Thoracic aorta (tissue), 2 donors: ENCODE data around the gene TMEM115. TPM values are rescaled to one million over a fixed set of nuclear protein-coding genes. Genes with fewer than 3 reads are reported as not detected.

Source experiments
- ATAC-seq: fragments of 150-250 bp; one replicate; pipeline ENCODE4 v1.8.0; 2017; ENCODE audit warnings: low read depth; ENCODE audit not compliant: insufficient number of reproducible peaks, low FRiP score
- DNase-seq: peaks from one replicate; pipeline ENCODE4 v3.0.0-alpha.2; 2020; ENCODE audit warnings: low spot score
- H3K27ac ChIP-seq, 2 donors: fragments of 200-600 bp; sonication (generic); 1 replicate in 1 of 2; 2 replicates in 1 of 2; pipeline ENCODE4 v1.5.1; 2016; ENCODE audit warnings: mild to moderate bottlenecking in 2 of 2, moderate library complexity in 2 of 2
- H3K27me3 ChIP-seq: fragments of 200-600 bp; sonication (generic); replicated peaks from 2 replicates; pipeline ENCODE4 v1.6.0; 2016; ENCODE audit warnings: mild to moderate bottlenecking; ENCODE audit not compliant: insufficient read depth
- H3K36me3 ChIP-seq: fragments of 200-600 bp; sonication (generic); one replicate; pipeline ENCODE4 v1.5.1; 2016
- H3K4me1 ChIP-seq, 2 donors: fragments of 200-600 bp; sonication (generic); 1 replicate in 1 of 2; 2 replicates in 1 of 2; pipeline versions ENCODE4 v1.5.1 to v1.6.0; 2016; ENCODE audit warnings: low read depth in 2 of 2, mild to moderate bottlenecking in 1 of 2; ENCODE audit not compliant: control insufficient read depth in 1 of 2
- H3K4me3 ChIP-seq: fragments of 200-600 bp; sonication (generic); 2 replicates; pipeline ENCODE4 v1.5.1; 2016; ENCODE audit warnings: mild to moderate bottlenecking
- H3K9me3 ChIP-seq: fragments of 200-600 bp; sonication (generic); 2 replicates; pipeline ENCODE4 v1.5.1; 2016
- total RNA-seq, 2 donors: library from RNA; depleted of rRNA; stranded (reverse); fragments of >200 nt; gene quantifications; one replicate each; pipeline versions ENCODE4 v1.1.0 to v1.2.3, GENCODE V29; 2016
- TF ChIP-seq, protein P1 (sequence below): fragments of 200-600 bp; sonication (generic); IDR thresholded peaks from one replicate; pipeline ENCODE4 v1.5.1; 2019; ENCODE audit warnings: antibody characterized with exemption

Gene TMEM115
- total RNA-seq, 2 donors from 2014 or later: 55.0 to 57.7 TPM

- no peaks in the 10 kb centered on the region for H3K27me3 ChIP-seq
- no peak for ATAC-seq
- no peak overlapping the region for H3K4me3 ChIP-seq
- no peak overlapping the region for H3K27ac ChIP-seq
- no peak for DNase-seq
- TF ChIP-seq, protein P1, sequence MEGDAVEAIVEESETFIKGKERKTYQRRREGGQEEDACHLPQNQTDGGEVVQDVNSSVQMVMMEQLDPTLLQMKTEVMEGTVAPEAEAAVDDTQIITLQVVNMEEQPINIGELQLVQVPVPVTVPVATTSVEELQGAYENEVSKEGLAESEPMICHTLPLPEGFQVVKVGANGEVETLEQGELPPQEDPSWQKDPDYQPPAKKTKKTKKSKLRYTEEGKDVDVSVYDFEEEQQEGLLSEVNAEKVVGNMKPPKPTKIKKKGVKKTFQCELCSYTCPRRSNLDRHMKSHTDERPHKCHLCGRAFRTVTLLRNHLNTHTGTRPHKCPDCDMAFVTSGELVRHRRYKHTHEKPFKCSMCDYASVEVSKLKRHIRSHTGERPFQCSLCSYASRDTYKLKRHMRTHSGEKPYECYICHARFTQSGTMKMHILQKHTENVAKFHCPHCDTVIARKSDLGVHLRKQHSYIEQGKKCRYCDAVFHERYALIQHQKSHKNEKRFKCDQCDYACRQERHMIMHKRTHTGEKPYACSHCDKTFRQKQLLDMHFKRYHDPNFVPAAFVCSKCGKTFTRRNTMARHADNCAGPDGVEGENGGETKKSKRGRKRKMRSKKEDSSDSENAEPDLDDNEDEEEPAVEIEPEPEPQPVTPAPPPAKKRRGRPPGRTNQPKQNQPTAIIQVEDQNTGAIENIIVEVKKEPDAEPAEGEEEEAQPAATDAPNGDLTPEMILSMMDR: no peak
- no peaks in the 10 kb centered on the region for H3K9me3 ChIP-seq
- H3K36me3 ChIP-seq: no peaks in the 10 kb centered on the region
- H3K4me1 ChIP-seq: no peaks in the 10 kb centered on the region
These were observed 13.0 kb upstream of the TMEM115 start for GRCh38 chr3:50372349-50372748.

DNA sequence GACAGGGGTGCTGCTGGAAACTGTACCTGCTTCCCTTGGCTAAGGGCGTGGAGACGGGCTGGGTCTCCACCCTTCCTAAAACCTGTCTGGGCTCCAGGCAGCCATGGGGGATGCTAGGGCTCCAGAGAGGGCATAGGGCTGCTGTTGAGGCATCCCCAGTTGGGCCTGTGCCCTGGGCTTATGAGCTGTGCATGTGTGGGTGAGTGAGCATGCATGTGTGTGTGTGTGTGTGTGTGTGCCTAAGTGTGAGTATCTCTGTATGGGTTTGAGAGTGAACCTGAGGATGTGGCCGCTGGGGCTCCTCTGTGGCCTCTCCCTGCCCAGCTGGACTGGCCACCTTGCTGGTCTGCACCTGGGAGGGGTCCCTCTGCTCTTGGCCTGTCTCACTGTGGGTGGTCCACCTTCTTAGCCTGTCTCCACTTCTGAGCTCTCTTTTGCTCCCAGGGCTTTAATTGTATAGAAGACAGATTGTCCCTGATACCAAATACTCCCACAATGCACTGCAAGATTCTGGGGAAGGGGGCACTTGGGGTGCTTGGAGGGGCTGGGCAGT is 11.9 kb upstream of the TMEM115 start:
- Histone ChIP-seq H3K4me1 (peaks cover 0 to 3% of the 10 kb centered on the region in 2 donors), H3K36me3 (no peaks in the 10 kb centered on the region), H3K27me3 (no peaks in the 10 kb centered on the region), H3K9me3 (no peaks in the 10 kb centered on the region), H3K27ac (no peak overlapping the region), H3K4me3 (no peak overlapping the region)
- DNase-seq (no peak), ATAC-seq (no peak)
- TF ChIP-seq, protein P1: no peak

DNA sequence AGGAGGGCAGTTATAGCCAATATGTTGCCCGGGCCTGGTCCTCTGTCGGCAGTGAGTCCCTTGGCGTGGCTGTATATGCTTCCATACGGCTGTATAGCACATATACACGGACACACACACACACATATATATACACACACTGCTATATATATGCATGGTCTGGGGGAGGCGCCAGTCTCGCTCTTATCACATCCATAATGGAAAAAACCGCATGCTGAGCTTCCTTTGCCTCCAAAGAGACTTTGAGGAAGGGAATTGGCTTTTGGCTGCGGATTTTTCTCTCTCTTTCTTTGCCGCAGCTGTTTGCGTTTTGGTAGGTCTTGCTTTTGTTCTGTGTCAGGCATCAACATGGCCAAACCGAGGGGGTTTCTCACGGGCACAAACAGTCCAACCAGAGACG is 11.3 kb upstream of the TMEM115 start:
- TF ChIP-seq, protein P1: no peak
- Histone ChIP-seq H3K27ac (no peak overlapping the region), H3K4me3 (no peak overlapping the region), H3K27me3 (no peaks in the 10 kb centered on the region), H3K36me3 (no peaks in the 10 kb centered on the region), H3K9me3 (no peaks in the 10 kb centered on the region), H3K4me1 (peaks cover 0 to 10% of the 10 kb centered on the region in 2 donors)
- ATAC-seq (no peak), DNase-seq (no peak)

- ATAC-seq (no peak), DNase-seq (no peak)
- no peaks in the 10 kb centered on the region for H3K36me3 ChIP-seq
- no peak overlapping the region for H3K27ac ChIP-seq
- TF ChIP-seq, protein P1: no peak
- H3K4me3 ChIP-seq: no peak overlapping the region
- peaks cover 6 to 20% of the 10 kb centered on the region in 2 donors for H3K4me1 ChIP-seq
- H3K27me3 ChIP-seq: no peaks in the 10 kb centered on the region
- H3K9me3 ChIP-seq: no peaks in the 10 kb centered on the region
These were observed 9.8 kb upstream of the TMEM115 start for GRCh38 chr3:50369012-50369670.

GRCh38 chr3:50365842-50366220 is 6.5 kb upstream of the TMEM115 start:
- H3K9me3 ChIP-seq: no peaks in the 10 kb centered on the region
- no peaks in the 10 kb centered on the region for H3K27me3 ChIP-seq
- H3K4me1 ChIP-seq: peaks cover 6 to 22% of the 10 kb centered on the region in 2 donors
- TF ChIP-seq, protein P1: no peak
- DNase-seq: no peak
- ATAC-seq: no peak
- H3K27ac ChIP-seq: no peak overlapping the region
- H3K36me3 ChIP-seq: no peaks in the 10 kb centered on the region
- H3K4me3 ChIP-seq: peak overlapping the region; percentile 80
